Measurements from ENCODE around the gene RAP1GAP2.

- TF ChIP-seq CTCF (IDR thresholded peaks at IDR 0.05) = no peak
- TF ChIP-seq POLR2A (IDR thresholded peaks at IDR 0.05) = no peak
Observed at GRCh38 chr17:3007651-3008121, 211.4 kb downstream of the RAP1GAP2 start.

Measured in heart left ventricle (tissue), 13 donors.